CD4-positive, alpha-beta T cell treated with Interleukin-17A for 1 hour (primary cell): ENCODE data around the gene RAB36.

Source experiments
- DNase-seq: peaks from one replicate; pipeline ENCODE4 v3.0.0-alpha.2; 2020

RAB36 gene, protein sequence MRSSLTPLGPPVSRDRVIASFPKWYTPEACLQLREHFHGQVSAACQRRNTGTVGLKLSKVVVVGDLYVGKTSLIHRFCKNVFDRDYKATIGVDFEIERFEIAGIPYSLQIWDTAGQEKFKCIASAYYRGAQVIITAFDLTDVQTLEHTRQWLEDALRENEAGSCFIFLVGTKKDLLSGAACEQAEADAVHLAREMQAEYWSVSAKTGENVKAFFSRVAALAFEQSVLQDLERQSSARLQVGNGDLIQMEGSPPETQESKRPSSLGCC

DNA sequence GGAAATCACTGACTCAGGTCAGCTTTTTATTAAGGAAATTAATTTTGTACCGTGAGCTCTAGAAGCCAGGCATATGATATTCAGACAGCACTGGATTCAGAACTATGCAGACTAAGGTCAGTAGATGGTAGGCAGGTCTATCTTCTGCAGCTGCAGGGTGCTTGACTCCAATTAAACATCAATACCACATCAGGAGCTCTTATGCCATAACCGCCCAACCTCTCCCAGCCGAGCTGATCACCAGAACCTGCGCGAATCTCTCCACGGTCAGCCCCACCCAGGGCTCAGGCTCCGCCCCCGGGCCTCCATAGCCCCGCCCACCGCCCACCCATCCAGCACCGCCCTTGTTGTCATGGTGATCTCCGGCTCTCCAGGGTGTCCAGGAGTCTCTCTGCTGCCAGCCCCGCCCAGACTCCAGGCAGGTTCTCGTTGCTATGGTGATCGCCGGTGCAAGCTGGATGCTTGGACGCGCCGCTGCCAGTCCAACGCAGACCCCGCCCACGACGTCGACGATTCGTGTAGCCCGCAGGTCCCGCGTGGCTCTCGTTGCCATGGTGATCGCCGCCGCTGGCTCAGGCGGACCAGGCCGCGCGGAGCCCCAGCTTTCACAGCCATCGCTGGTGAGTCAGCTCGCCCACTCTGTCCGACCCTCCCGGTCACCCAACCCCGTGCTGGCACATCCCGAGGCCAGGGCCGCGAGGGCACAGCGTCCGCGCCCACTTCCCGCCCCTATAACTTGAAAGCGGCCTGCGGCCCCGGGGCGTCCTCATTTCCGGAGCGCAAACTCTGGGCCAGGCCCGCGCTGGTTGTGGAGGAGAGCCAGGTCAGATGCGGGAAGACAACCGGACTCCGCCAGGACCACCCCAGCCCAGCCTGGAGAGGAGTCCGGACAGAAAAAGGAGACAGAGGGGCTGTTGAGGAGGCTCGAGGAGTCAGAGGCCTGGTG, at the start of gene RAB36:
RAB36 (plus strand) TSS at position 546 of the 946 bp plus-strand sequence. CDS start 1,140 bp downstream, outside the sequence.
- peak; percentile 98 for DNase-seq

DNA sequence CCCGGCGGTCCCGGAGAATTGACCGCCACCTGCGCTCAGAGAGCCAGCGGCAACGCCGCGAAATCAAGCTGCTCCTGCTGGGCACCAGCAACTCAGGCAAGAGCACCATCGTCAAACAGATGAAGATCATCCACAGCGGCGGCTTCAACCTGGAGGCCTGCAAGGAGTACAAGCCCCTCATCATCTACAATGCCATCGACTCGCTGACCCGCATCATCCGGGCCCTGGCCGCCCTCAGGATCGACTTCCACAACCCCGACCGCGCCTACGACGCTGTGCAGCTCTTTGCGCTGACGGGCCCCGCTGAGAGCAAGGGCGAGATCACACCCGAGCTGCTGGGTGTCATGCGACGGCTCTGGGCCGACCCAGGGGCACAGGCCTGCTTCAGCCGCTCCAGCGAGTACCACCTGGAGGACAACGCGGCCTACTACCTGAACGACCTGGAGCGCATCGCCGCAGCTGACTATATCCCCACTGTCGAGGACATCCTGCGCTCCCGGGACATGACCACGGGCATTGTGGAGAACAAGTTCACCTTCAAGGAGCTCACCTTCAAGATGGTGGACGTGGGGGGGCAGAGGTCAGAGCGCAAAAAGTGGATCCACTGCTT, 49.4 kb upstream of the RAB36 start:
- no peak for DNase-seq

GRCh38 chr22:23097412-23098229, 47.7 kb upstream of the RAB36 start:
- DNase-seq: no peak

- no peak for DNase-seq
These were observed 47.0 kb upstream of the RAB36 start for GRCh38 chr22:23098230-23098705.

GRCh38 chr22:23098718-23099530, 46.4 kb upstream of the RAB36 start:
- no peak for DNase-seq

DNA sequence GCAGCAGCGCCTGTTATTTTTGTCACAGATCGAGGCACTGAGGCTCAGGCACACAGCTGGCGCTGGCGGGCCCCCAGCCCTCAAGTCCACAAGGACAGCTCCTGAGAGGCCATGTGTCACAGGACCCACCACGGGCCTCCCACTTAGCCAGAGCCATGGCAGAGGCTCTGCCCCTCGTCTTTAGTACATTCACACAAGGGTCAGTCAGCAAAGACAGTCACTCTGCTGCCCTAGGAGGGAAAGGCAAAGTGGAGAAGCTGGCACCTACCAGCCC, 45.8 kb upstream of the RAB36 start:
- DNase-seq: no peak

DNA sequence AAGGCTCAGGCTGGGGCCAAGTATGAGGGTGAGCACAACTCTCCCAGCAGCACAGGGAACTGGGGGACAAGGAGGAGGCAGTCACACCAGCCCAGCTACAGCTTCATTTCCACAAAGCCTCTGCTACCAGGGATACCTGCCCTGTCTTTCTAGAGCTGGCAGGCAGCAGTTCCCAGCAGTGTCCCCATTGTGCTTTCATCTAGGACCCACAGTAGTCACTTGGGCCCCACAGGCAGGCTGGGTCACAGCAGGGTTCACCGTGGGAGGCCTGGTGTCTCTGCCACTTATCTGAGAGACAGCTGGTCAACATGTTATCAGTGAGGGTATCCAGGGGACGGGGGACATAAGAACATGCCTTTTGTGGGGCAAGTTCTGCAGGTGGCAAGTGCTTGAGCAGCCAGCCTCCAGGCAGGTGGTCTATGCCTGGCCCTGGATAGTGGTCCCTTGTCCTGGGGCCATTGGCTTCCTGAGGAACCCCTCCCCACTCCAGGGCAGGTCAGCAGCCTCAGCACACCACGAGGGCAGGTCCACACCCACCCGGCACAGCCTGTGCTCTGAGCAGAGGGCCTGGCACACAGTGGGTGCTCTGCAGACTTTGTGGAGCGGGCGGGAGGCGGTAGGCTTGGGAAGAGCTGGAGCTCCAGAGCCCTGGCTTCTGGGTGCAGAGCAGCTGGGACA, 45.0 kb upstream of the RAB36 start:
- no peak for DNase-seq

GRCh38 chr22:23101524-23101923, 43.8 kb upstream of the RAB36 start:
- no peak for DNase-seq

- DNase-seq: no peak
These were observed 43.1 kb upstream of the RAB36 start for GRCh38 chr22:23102002-23102655.

DNA sequence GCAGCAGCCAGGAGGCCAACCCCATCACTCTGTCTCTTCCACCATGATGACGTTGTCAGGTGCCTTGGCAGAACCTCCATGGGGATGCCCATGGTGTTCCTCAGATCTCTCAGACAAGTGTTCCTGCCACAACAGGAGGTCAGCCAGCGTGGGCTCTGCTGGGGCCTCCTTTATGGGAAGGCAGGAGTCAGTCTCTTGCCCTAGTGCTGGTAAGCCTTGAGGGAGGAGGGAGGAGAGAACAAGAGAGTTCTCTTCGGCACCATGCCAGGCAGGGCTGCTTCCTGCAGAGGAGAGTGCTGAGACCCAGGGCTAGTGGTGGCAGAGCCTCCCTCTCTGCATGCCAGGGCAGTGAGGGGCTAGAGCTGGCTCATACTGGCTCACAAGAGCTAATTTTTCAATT, 42.5 kb upstream of the RAB36 start:
- no peak for DNase-seq

DNA sequence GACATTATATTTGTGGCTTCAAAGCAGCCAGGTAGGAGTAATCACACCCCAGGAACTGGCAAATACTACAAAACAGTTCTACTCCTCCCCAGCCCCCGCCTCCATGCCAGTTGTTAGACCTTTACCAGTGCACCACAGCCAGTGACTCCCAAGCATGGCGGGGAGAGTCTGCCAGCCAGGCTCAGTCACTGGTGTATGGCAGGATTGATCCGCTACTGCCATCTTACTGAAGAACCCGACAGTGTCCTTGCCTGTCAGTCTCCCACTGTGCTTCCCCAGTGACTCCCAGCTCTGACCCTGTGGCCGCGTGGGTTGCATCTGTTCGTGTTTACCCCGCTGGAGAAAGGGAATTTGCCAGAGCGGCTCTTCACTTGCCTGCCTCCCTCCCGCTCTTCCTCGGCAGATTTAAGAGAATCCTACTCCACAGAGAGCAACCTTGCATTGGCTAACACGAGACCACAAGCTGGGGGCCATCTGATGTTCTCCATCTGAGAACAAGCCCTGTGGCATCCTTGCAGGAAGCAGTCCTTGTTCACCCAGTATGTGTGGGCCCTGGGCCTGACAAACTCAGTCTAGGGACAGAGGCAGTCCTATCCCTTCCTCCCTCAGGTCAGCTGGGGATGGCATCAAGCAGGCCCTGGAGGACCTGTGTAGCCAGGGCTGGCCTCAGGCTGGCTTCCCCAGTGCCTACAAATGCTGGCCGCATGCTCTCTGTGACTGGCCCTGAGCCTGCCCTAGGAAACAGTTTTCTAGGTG, 41.9 kb upstream of the RAB36 start:
- DNase-seq: no peak

GRCh38 chr22:23104187-23104971, 40.9 kb upstream of the RAB36 start:
- no peak for DNase-seq

DNA sequence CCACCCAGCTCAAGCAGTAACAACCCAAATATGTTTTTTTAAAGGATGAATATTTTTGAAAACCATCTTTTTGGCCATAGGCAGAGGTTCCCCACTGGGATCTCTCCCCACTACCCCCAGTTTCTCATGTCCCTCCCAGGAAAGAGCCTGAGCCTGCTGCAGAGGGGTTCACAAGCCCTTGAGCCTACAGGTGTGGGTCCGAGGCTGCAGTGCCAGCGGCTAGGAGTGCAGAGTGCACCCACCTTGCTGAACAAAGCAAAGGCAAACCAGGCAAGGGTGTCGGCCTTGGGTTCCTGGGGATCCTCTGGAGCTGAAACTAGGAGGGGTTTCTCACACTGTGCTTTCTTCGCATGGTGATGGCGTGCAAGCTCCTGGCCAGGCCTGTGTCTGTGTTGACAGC, 40.0 kb upstream of the RAB36 start:
- no peak for DNase-seq

- DNase-seq: no peak
These were observed 39.4 kb upstream of the RAB36 start for GRCh38 chr22:23105919-23106318.

GRCh38 chr22:23106344-23106743, 38.9 kb upstream of the RAB36 start:
- no peak for DNase-seq

DNA sequence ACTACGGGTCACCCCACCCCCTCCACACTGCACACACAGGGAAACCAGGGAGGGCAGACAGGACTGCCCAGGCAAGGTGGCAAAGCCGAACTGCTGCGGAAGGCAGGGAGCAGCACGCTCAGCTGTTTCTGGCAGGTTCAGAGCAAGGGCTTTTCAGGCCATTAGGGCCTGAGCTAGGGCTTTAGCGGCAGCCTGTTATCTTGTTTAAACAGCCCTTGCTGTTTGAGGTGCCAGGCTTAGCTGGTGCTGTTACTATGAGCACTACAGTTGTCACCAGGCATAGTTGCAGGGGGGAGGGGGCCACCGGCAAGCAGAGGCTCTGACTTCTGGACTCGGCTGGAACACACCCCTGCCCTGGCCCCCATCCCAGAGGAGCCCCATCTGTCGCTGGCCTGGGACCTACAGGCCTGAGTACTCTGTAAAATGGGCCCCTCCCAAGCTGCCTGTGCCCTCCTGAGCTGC, 38.3 kb upstream of the RAB36 start:
- DNase-seq: no peak

GRCh38 chr22:23107487-23108248, 37.6 kb upstream of the RAB36 start:
- no peak for DNase-seq
